KG1 (cell line): ENCODE results near the gene YIPF1.
"Not testable (repeated sequence)": the region's sequence is repeated elsewhere in the genome, so short reads cannot be mapped to it uniquely, and the experiment has no call there.

Source experiments
- DNase-seq: peaks from one replicate; lab custom pipeline; 2025; lab: John Stamatoyannopoulos, UW

Gene YIPF1

DNA sequence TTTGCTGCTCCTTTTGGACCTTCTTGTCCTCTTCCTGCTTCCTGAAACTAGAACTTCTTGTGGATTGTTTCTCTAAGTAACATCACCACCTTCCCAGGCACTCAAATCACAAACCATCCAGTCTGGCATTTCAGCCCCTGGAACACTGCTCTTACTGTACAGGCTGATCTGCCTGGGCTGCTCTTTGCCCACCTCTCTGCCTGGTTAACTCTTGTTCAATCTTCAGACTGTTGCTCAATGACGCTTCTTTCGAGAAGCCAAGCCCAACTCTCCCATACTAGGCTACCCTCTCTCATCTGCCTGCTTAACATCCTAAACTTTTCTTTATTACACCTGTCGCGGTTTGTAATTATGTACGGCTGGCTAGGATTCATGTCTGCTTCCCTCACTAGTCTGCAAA, 5.0 kb upstream of the YIPF1 start:
- DNase-seq: no peak

DNA sequence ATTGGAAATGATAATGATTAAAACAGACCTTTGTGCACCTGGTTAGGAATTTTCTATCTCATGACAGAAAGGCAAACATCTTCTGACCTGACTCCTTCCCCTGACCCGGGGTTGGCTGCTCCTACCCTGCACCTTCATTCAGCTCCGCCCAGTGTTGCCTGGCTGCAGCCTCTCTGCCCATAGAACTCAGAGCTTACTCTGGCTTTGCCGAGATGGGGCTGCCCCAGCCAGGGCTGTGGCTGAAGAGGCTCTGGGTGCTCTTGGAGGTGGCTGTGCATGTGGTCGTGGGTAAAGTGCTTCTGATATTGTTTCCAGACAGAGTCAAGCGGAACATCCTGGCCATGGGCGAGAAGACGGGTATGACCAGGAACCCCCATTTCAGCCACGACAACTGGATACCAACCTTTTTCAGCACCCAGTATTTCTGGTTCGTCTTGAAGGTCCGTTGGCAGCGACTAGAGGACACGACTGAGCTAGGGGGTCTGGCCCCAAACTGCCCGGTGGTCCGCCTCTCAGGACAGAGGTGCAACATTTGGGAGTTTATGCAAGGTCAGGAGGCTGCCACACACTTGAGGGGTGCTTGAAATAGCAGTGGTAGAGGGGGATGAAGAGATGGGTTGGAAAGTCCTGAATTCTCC, 4.5 kb upstream of the YIPF1 start, which contains the start of gene DIO1:
DIO1 (plus strand) TSS at position 189 of the 638 bp plus-strand sequence; CDS start at position 213, 24 bp downstream.
- DNase-seq: no peak

DNA sequence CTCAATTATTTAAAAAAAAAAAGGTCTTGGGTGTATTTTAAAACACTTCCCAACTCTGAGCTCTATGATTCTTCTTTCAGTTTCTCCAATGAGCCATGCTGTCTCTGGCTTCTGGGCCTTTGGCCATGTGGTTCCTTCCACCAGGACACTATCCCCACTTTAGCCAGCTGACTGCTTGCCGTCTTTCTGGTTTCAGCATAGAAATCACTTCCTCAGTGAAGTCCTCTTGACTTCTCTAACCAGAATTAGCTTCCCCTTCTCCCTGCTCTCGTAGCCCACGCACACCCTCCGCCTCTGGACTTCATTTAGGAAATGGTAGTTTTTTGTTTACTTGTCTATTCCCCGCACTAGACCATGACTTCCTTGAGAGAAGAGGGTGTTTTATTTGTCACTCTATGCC, 3.3 kb upstream of the YIPF1 start:
- peak; percentile 11 for DNase-seq

DNA sequence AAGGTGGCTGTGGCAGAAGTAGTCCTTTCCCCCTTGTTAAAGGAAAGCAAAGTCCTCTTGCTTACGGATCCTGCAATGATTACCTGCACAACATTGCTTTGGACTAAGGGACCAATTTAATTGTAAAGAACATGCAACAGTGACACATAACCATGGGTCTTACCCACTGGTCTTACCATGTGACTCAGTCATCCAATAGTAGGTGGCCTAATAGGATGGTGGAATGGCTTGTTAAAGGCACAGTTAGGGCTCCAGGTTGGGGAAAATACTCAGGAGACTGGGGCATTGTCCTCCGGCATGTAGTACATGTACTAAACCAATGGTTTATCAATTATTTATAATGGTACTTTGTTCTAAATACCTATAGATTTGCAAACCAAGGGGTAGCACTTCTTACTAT, 2.1 kb upstream of the YIPF1 start:
- DNase-seq: no peak

DNA sequence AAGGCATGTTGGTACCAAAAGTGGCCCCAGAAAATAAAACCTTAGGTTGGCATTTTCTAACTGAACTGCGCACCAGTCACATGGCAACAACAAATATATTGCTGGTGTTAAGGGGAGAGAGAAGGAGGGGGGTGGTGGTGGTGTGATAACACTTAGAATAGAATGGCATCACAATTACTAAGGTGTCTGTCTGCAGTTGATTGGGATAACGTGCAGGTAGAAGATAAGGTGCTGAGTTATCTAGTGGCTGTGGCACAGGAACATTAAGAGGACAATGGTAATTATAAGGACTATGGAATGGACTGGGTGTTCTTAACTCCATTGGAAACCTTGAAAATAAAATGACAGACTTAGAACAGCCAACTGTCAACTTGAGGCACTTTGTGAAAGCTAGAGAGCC, 1.4 kb upstream of the YIPF1 start:
- no peak for DNase-seq

DNA sequence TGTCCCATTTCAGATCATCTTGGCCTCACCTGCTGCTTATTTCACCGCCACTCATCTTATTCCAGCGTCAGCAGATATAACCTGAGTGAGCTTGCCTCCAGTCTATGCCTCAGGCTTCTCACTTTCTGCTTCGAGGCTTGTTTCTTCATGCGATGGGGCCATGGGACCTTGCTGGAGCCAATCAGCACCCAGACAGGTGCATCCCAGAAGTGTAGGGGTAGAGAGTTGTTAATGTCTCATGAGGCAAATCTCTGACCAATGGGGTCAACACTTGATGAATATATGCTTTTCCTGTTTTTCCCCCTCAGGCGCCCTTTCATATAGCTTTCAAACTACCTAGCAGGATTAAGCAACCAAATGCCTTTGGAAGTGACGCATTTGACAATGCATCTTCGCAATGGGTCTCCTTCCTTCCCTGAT, 935 bp upstream of the YIPF1 start:
- no peak for DNase-seq

DNA sequence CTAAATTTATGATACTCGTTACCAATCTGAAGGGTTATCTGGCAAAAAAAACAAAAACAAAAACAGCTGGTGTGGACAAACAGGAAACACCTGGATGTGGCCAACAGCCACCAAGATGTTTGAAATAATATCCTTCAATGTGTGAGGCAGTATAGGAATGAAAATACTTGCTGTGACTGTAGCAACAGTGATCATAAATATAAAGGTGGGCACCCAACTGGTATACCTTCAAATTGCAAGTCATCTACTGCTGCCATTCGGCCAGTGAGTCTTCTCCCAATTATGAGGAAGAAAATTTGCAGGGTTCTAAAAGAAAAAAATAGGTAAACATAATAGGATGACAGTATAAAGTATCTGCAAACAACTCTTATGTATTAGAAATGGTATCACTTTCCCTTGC, 916 bp downstream of the YIPF1 start:
- no peak for DNase-seq

DNA sequence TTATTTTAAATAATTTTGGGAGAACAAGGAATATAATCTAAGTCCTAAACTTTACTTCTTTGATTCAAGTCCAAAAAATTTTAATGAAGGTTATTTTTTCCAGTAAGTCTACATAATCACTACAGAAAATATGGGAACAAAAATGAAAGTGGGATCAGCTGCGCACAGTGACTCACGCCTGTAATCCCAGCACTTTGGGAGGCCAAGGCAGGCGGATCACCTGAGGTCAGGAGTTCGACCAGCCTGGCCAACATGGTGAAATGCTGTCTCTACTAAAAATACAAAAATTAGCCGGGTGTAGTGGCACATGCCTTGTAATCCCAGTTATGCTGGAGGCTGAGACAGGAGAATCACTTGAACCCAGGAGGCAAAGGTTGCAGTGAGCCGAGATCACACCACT, 6.0 kb downstream of the YIPF1 start:
- not testable (repeated sequence) for DNase-seq

DNA sequence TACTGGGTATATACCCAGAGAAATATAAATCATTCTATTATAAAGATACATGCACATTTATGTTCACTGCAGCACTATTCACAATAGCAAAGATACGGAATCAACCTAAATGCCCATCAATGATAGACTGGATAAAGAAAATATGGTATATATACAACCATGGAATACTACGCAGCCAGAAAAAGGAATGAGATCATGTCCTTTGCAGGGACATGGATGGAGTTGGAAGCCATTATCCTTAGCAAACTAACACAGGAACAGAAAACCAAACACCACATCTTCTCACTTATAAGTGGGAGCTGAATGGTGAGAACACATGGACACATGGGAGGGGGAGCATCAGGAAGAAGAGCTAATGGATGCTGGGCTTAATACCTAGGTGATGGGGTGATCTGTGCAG, 7.7 kb downstream of the YIPF1 start:
- not testable (repeated sequence) for DNase-seq

DNA sequence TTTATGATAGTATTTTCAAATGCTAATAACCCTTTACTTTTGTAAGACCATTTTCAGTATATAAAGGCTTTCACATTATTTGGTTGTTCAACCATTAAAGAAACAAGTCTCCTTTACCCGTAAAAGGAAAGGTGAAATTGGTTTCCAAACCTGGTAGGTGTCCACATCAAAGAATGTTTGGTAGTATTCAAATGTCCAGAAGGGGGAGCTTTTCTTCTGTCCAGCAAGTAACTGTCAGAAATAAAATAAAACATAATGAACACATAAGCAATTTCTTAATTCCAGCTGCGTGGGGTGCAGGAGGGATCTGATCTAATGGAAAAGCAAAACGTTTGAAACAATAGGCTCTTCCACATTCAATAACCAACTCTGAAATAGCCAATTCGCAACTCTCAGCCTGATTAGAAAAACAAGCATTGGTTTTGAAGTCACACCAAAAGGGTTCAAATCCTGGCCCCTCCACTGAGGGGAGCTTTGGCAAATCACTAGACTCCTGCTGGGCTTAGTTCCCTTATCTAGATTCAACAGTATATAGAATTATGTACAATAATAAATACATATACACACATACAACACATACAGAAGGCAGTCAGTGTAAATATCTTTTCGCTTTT, 11.0 kb downstream of the YIPF1 start:
- DNase-seq: no peak

DNA sequence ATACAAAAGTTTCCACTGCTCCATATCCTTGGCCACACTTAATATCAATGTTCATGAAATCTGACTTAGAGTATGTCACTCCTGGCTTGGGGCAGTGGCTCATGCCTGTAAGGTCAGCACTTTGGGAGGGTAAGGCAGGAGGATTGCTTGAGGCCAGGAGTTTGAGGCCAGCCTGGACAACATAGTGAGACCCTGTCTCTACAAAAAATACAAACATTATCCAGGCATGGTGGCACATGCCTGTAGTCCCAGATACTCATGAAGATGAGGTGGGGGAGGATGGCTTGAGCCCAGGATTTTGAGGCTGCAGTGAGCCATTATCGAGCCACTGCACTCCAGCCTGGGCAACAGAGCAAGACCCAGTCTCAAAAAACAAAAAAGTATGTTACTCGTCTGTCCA, 14.4 kb downstream of the YIPF1 start:
- not testable (repeated sequence) for DNase-seq

DNA sequence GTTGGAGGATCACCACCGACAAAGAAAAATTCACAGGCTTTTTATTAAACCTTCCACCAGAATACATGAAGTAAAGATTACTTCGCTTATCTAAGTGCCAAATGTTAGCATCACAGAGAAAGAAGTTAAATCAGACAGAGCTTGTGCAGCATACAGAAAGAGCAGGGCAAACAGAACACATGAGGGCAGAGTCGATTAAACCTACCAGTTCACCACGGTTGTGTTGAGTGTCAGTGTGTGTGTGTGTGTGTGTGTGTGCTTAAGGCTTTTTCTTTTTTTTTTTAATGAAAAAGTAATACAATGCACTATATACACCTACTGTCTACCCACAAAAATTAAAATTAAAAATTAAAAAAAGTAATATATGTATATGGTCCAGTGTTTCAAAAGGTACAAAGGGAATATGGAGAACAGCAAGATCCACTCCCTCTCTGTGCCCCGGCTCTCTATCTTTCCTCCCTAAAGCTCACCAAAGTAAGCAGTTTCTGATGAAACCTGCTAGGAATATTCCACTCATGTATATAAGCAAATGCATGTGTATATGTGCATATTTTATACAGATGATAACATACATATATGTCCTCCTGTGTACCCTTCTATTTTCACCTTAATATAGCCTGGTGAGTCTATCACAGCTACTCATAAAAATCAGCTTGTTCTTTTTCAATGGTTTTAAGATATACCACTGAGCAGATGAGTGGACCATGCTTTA, 17.7 kb downstream of the YIPF1 start:
- DNase-seq: no peak

DNA sequence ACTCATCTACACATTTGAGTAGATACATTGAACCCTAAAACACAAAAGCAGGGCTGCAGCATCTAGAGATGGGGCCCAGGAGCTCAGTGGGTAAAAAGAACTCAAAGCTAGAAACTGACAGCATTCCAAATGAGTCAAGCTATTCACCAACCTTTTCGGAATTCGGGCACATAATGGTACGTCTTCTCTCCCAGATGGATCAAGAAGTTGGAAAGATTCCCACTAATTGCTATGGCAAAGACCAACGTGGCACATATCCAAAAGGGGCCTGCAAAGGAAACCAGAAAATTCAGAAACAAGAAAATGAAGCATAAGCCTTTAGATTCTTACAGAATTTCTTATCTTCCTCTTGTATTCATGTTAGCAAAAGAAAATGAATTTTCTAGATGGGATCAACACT, 18.4 kb downstream of the YIPF1 start:
- no peak for DNase-seq

DNA sequence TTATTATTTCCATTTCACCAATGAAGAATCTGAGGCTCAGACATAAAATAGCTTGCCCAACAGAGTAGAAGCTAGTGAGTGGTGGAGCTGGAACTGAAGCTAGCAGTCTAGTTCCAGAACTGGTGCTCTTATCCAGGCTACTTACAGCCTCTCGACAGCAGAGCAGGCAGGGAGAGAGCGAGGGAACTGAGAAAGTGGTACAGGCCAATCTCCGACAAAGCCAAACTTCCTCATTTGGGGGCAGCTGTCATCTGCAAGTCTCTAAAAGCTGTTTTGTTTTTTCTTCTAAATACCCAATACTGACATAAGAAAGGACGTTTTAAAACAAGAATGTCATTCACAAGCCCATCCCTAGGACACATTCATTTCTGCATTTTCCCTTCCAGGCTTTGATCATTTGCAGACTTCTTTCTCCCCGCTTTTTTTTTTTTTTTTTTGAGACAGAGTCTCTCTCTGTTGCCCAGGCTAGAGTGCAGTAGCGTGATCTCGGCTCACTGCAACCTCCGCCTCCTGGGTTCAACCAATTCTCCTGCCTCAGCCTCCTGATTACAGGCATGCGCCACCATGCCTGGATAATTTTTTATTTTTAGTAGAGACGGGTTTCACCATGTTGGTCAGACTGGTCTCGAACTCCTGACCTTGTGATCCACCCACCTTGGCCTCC, 20.0 kb downstream of the YIPF1 start:
- no peak for DNase-seq

DNA sequence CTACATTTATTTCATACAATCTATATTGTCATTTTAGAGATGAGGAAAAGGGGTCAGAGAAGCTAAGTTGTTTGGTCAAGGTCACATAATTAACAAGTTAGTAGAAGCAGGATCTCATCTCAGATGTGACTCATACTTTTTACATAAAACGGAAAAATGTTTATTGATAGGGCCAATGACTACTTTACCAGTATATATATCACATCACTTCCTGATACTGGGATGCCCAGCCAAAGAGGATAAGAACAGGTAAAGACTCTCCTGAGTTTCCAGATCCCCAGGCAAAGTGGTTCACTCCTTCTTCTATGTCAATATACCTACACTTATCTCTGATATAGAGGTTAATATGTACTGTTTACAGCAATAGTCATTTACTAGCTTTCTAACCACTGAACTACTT, 21.0 kb downstream of the YIPF1 start:
- DNase-seq: no peak

DNA sequence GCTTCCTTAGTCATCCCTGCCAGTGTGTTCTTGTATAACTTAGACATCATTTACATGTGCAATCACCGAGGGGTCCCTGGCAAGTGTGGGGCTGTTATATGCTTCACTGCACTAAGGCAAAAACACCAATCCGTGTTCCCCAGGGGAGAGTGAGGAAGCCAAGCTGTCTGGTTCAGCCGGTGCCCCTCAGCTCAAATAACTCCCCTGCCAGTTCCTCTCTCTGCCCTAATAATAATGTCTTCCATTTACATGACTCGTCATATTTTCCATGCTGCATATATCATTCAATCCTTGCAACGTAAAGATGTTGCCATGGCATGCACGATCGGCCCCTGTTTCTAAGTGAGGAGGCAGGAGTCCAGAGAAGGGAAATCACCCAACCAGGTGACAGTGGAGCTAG, 27.1 kb downstream of the YIPF1 start:
- no peak for DNase-seq

DNA sequence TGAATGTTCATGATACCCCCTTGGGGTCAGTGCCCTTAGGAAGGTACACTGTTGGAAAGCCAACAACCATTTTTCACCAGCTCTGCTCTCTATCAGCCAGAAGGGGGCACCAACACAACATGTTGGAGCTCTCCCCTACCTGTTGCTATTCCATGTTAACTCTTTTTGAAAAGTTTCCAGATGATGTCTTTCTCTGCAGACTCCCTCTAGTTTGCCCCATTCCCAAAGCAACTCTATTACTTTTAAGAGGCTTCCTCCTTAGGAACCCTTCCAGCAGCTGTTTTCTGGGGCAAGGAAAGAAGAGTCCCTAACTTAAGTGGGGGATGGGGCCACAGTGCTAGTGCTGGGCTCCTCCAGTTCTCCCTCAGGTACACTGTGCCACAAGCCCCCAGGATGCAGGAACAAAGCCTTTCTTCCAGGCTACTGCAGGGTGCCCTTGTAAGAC, 28.6 kb downstream of the YIPF1 start:
- peak; percentile 44 for DNase-seq

DNA sequence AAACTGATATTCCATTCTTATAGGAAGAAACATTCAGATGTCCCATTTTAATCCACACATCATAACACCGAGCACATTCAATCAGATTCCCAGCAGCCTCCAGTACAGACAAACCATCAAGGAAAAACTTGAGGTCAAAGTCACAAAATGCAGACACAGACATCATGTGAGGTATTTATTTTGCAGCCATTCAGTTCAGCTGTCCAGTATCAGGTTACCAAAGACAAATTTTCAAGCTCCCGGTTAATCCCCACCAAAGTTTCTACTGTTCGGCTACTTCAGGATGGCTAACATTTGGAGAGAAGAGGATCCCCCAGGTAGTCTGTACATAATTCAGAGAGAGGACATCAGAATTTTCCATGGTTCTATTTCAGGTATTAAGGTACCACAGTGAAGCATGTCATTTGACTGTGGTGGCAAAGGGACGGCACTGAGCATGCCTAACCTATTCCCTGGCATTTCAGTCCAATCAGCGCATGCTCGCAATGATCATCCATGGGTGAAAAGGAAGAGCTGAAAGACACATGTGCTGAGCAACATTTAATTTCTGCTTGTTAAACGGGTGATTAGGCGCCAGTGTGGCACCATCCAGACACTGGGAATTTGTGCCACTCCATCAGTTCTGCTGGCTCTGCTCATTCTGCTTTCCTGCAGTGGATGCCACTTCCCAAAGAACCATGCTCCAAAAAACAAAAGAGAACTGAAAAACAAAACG, 37.9 kb downstream of the YIPF1 start:
- DNase-seq: no peak

DNA sequence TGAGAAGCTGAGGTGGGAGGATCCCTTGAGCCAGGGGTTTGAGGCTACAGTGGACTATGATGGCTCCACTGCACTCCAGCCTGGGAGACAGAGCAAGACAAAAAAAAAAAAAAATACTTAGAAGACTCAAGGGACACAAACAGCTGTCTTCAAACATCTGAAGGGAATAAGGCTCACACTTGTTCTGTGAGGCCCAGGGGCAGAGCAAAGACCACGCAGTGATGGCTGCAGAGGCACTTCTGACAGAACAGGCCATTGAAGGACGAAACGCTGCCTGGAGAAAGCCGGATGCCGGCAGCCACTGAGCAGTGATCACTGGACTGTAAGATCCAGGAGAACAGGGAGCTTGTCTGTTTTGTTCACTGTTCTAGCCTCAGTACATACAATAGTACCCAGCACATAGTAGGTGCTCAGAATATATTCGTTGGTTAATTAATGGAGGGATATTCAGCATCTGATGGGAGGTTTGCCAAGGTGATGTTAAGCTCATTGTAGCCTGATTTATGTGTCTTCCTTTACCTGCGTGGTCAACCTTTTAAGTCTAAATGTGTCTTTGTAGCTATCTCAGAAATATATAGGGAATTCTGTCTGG, 39.4 kb downstream of the YIPF1 start:
- no peak for DNase-seq

DNA sequence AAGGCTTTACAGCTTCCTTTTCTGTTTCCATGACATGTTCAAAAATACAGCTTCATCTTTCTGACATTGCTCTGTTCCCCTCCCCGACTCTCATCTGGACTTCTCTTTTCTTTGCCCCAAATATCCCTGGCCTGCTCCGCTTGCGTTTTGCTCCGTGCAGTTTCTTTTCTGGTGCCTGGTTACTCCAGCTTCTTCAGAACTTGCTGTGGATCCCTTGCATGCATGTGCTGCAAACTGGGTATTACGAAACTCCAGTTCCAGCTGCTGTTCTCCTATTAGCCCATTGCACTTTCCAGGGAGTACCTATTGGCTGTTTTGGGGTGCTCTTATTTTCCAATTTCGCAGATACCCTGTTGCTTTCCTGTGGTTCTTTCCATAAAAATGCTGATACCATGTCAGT, 41.6 kb downstream of the YIPF1 start:
- DNase-seq: no peak

DNA sequence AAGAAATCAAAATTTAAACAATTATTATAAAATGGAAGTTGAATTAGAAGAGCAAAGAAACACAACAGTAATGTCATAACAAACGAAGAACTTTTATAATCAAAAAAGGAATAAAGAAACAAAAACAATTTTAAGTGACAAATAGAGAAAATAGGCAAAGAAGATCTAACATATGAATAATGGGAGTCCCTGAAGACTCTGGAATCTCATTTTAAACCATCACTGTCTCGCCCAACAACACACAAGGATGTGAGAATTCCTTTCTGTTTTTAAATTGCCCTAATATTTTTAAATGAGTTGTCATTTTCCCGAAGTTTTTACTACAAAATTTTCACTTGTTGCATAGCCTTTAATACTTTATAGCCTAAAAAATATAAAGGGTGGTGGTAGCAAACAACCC, 47.2 kb downstream of the YIPF1 start:
- no peak for DNase-seq

DNA sequence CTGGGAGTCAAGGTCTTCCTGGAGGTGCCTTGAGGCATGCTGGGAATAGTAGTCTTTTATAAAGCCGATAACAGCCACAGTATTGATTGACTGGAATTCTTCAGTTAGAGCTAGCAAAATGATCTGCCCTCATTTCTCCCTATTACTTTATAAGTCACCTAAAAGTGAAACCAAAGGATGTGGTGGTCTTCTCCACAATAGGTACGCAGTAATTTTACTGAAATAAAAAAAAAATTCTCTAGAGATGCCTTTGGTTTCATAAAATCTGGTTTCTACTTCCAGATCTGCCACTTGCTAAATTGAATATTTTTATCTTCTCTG, 51.0 kb downstream of the YIPF1 start:
- DNase-seq: no peak
